Dendritic cell treated with granulocyte-macrophage colony-stimulating factor and Interleukin-4, amounts not matched to agents 40 ng/mL and 50 ng/mL, for 4 days (primary cell): ENCODE measurements around the gene FASN.
A peak's percentile ranks its signal among the peaks of the same experiment; 100 is the strongest.
"Not testable (repeated sequence)": the region's sequence is repeated elsewhere in the genome, so short reads cannot be mapped to it uniquely, and the experiment has no call there.

ENCODE experiments used
- H3K27ac Mint-ChIP-seq: one replicate; pipeline ENCODE4 v1.8.0; 2022; ENCODE audit warnings: mild to moderate bottlenecking, mixed read lengths
- H3K27me3 Mint-ChIP-seq: one replicate; pipeline ENCODE4 v1.8.0; 2022; ENCODE audit warnings: mild to moderate bottlenecking, mixed read lengths
- H3K36me3 Mint-ChIP-seq: one replicate; pipeline ENCODE4 v1.8.0; 2022; ENCODE audit warnings: low read depth, mixed read lengths
- H3K4me1 Mint-ChIP-seq: one replicate; pipeline ENCODE4 v1.8.0; 2022; ENCODE audit warnings: low read depth, mixed read lengths
- H3K4me3 Mint-ChIP-seq: one replicate; pipeline ENCODE4 v1.8.0; 2022; ENCODE audit warnings: mild to moderate bottlenecking, moderate library complexity, mixed read lengths
- H3K9me3 Mint-ChIP-seq: one replicate; pipeline ENCODE4 v1.8.0; 2022; ENCODE audit warnings: mixed read lengths
- intact Hi-C: fragments of 100-400 bp; cut with micrococcal nuclease; formaldehyde crosslinking; loops from one replicate; pipeline ENCODE4 v1.15.0; 2022

The FASN gene

GRCh38 chr17:82038796-82039409 lies 59.1 kb downstream of the FASN start:
- intact Hi-C loops: loop anchor here (10.0 kb wide), 1 partner anchor 66 kb away; no protein-coding TSS in a partner anchor
- peaks cover 46% of the 10 kb centered on the region for H3K4me1 Mint-ChIP-seq
- H3K27ac Mint-ChIP-seq: peak overlapping the region; percentile 23
- H3K27me3 Mint-ChIP-seq, H3K9me3 Mint-ChIP-seq, H3K4me3 Mint-ChIP-seq: not testable (repeated sequence)
- peaks cover 20% of the 10 kb centered on the region for H3K36me3 Mint-ChIP-seq

- Mint-ChIP-seq H3K9me3 (no peaks in the 10 kb centered on the region), H3K4me1 (peaks cover 46% of the 10 kb centered on the region), H3K27ac (peak overlapping the region; percentile 93), H3K36me3 (peaks cover 20% of the 10 kb centered on the region), H3K4me3 (peak overlapping the region; percentile 82), H3K27me3 (peaks cover 16% of the 10 kb centered on the region)
- intact Hi-C loops: loop anchor here (1.0 to 10.0 kb wide), 2 partner anchors 13 to 67 kb away; partner anchors contain the start of genes GPS1 and RFNG
Measured at GRCh38 chr17:82037889-82038195, 60.2 kb downstream of the FASN start.

GRCh38 chr17:82037092-82037888 lies 60.7 kb downstream of the FASN start, which contains the start of gene DCXR:
Gene DCXR, minus strand, starts transcription at chr17:82037697. Its CDS starts 15 bp downstream, at chr17:82037682.
- intact Hi-C loops: loop anchor here (1.0 to 10.0 kb wide), 2 partner anchors 14 to 68 kb away; partner anchors contain the start of genes GPS1 and RFNG
- no peaks in the 10 kb centered on the region for H3K9me3 Mint-ChIP-seq
- peaks cover 46% of the 10 kb centered on the region for H3K4me1 Mint-ChIP-seq
- H3K4me3 Mint-ChIP-seq: peak within 1 kb of the TSS; percentile 82
- H3K27ac Mint-ChIP-seq: peak within 1 kb of the TSS; percentile 93
- peaks cover 21% of the 10 kb centered on the region for H3K27me3 Mint-ChIP-seq
- peaks cover 20% of the 10 kb centered on the region for H3K36me3 Mint-ChIP-seq

GRCh38 chr17:82036634-82037091 lies 61.4 kb downstream of the FASN start:
- H3K36me3 Mint-ChIP-seq: peaks cover 20% of the 10 kb centered on the region
- H3K27ac Mint-ChIP-seq: no peak overlapping the region
- H3K4me1 Mint-ChIP-seq: peaks cover 45% of the 10 kb centered on the region
- H3K4me3 Mint-ChIP-seq: peak overlapping the region; percentile 82
- intact Hi-C loops: loop anchor here (1.0 to 10.0 kb wide), 2 partner anchors 15 to 68 kb away; partner anchors contain the start of genes GPS1 and RFNG
- no peaks in the 10 kb centered on the region for H3K9me3 Mint-ChIP-seq
- H3K27me3 Mint-ChIP-seq: peaks cover 25% of the 10 kb centered on the region

GRCh38 chr17:82035956-82036633 lies 61.9 kb downstream of the FASN start:
- Mint-ChIP-seq H3K4me1 (peaks cover 40% of the 10 kb centered on the region), H3K27me3 (peaks cover 21% of the 10 kb centered on the region), H3K27ac (peak overlapping the region; percentile 25), H3K9me3 (no peaks in the 10 kb centered on the region), H3K36me3 (peaks cover 20% of the 10 kb centered on the region), H3K4me3 (peak overlapping the region; percentile 82)
- intact Hi-C loops: loop anchor here (10.0 kb wide), 1 partner anchor 69 kb away; no protein-coding TSS in a partner anchor

GRCh38 chr17:82035488-82035887 lies 62.5 kb downstream of the FASN start:
- intact Hi-C loops: loop anchor here (10.0 kb wide), 1 partner anchor 69 kb away; no protein-coding TSS in a partner anchor
- Mint-ChIP-seq H3K27ac (peak overlapping the region; percentile 25), H3K27me3 (peaks cover 20% of the 10 kb centered on the region), H3K36me3 (peaks cover 20% of the 10 kb centered on the region), H3K4me1 (peaks cover 43% of the 10 kb centered on the region), H3K4me3 (no peak overlapping the region), H3K9me3 (no peaks in the 10 kb centered on the region)

- H3K9me3 Mint-ChIP-seq: no peaks in the 10 kb centered on the region
- H3K4me1 Mint-ChIP-seq: peaks cover 50% of the 10 kb centered on the region
- H3K4me3 Mint-ChIP-seq: no peak overlapping the region
- peaks cover 24% of the 10 kb centered on the region for H3K36me3 Mint-ChIP-seq
- intact Hi-C loops: loop anchor here (10.0 kb wide), 1 partner anchor 70 kb away; no protein-coding TSS in a partner anchor
- H3K27me3 Mint-ChIP-seq: peaks cover 27% of the 10 kb centered on the region
- H3K27ac Mint-ChIP-seq: no peak overlapping the region
Measured at GRCh38 chr17:82034371-82035011, 63.5 kb downstream of the FASN start.

GRCh38 chr17:82033359-82034085 lies 64.5 kb downstream of the FASN start:
- Mint-ChIP-seq H3K4me1 (peaks cover 43% of the 10 kb centered on the region), H3K27me3 (peaks cover 29% of the 10 kb centered on the region), H3K9me3 (no peaks in the 10 kb centered on the region), H3K27ac (no peak overlapping the region), H3K36me3 (peaks cover 34% of the 10 kb centered on the region), H3K4me3 (no peak overlapping the region)
- intact Hi-C loops: loop anchor here (10.0 kb wide), 1 partner anchor 71 kb away; no protein-coding TSS in a partner anchor

- H3K27ac Mint-ChIP-seq: no peak overlapping the region
- H3K4me1 Mint-ChIP-seq: peaks cover 33% of the 10 kb centered on the region
- intact Hi-C loops: loop anchor here (10.0 kb wide), 1 partner anchor 73 kb away; no protein-coding TSS in a partner anchor
- peak overlapping the region; percentile 54 for H3K4me3 Mint-ChIP-seq
- peaks cover 29% of the 10 kb centered on the region for H3K27me3 Mint-ChIP-seq
- peaks cover 49% of the 10 kb centered on the region for H3K36me3 Mint-ChIP-seq
- H3K9me3 Mint-ChIP-seq: no peaks in the 10 kb centered on the region
Measured at GRCh38 chr17:82031885-82032627, 66.0 kb downstream of the FASN start.

GRCh38 chr17:82031303-82031884 lies 66.6 kb downstream of the FASN start, which contains the start of gene RAC3:
Gene RAC3, plus strand, starts transcription at chr17:82031678. Its CDS starts 84 bp downstream, at chr17:82031762.
- H3K36me3 Mint-ChIP-seq: peaks cover 55% of the 10 kb centered on the region
- H3K27ac Mint-ChIP-seq: peak within 1 kb of the TSS; percentile 49
- peak within 1 kb of the TSS; percentile 85 for H3K4me3 Mint-ChIP-seq
- peaks cover 30% of the 10 kb centered on the region for H3K4me1 Mint-ChIP-seq
- intact Hi-C loops: loop anchor here (10.0 kb wide), 1 partner anchor 73 kb away; no protein-coding TSS in a partner anchor
- peaks cover 29% of the 10 kb centered on the region for H3K27me3 Mint-ChIP-seq
- H3K9me3 Mint-ChIP-seq: no peaks in the 10 kb centered on the region

- peaks cover 56% of the 10 kb centered on the region for H3K36me3 Mint-ChIP-seq
- intact Hi-C loops: loop anchor here (1.0 to 10.0 kb wide), 2 partner anchors 74 to 124 kb away; no protein-coding TSS in a partner anchor
- peaks cover 29% of the 10 kb centered on the region for H3K4me1 Mint-ChIP-seq
- H3K9me3 Mint-ChIP-seq: no peaks in the 10 kb centered on the region
- H3K27ac Mint-ChIP-seq: peak overlapping the region; percentile 49
- H3K27me3 Mint-ChIP-seq: peaks cover 29% of the 10 kb centered on the region
- peak overlapping the region; percentile 85 for H3K4me3 Mint-ChIP-seq
Measured at GRCh38 chr17:82030470-82031302, 67.3 kb downstream of the FASN start.
